HepG2 (cell line): ENCODE data around the gene SETD1B. TPM values are rescaled to one million over a fixed set of nuclear protein-coding genes. Genes with fewer than 3 reads are reported as not detected.

ENCODE experiments used
- CBFB ChIP-seq: sonication (generic); formaldehyde crosslinking; IDR thresholded peaks from 2 replicates; pipeline ENCODE4 v1.4.0; 2020; ENCODE audit warnings: missing genetic modification reagents
- ERF ChIP-seq: IDR thresholded peaks from 2 replicates; pipeline ENCODE4 v1.6.1; 2018; ENCODE audit warnings: missing biosample characterization, missing genetic modification reagents
- FOXA3 ChIP-seq: IDR thresholded peaks from 2 replicates; pipeline ENCODE4 v1.6.1; 2016; ENCODE audit warnings: missing genetic modification reagents, missing compliant biosample characterization
- GLI4 ChIP-seq: sonication (generic); formaldehyde crosslinking; IDR thresholded peaks from 2 replicates; pipeline ENCODE4 v1.5.1; 2020; ENCODE audit warnings: missing genetic modification reagents, mild to moderate bottlenecking, moderate library complexity, borderline replicate concordance
- HCFC1 ChIP-seq: fragments of 150-350 bp; IDR thresholded peaks from 2 replicates; pipeline ENCODE4 v1.6.1; 2014; ENCODE audit warnings: low read depth, low read length
- HINFP ChIP-seq: sonication (generic); formaldehyde crosslinking; IDR thresholded peaks from 2 replicates; pipeline ENCODE4 v1.4.0; 2020; ENCODE audit warnings: low read depth, mild to moderate bottlenecking, missing genetic modification reagents
- HMGA1 ChIP-seq: sonication (generic); formaldehyde crosslinking; conservative IDR thresholded peaks from 2 replicates; pipeline ENCODE4 v1.4.0; 2020; ENCODE audit warnings: missing genetic modification reagents
- KLF16 ChIP-seq, 2 experiments: sonication (generic) in 1 of 2; formaldehyde crosslinking in 1 of 2; IDR thresholded peaks; 2 replicates each; pipeline versions ENCODE4 v1.6.1 to v1.8.0; 2016 to 2023; ENCODE audit warnings: missing genetic modification reagents in 2 of 2, missing compliant biosample characterization in 1 of 2
- KLF9 ChIP-seq: IDR thresholded peaks from 2 replicates; pipeline ENCODE4 v1.6.1; 2016; ENCODE audit warnings: low read depth
- MATR3 ChIP-seq: sonication (generic); formaldehyde crosslinking; IDR thresholded peaks from 2 replicates; pipeline ENCODE4 v1.4.0; 2020; ENCODE audit warnings: missing genetic modification reagents
- MTF2 ChIP-seq: sonication (generic); formaldehyde crosslinking; IDR thresholded peaks from 2 replicates; pipeline ENCODE4 v1.5.0; 2020; ENCODE audit warnings: missing genetic modification reagents, borderline replicate concordance
- NR2C2 ChIP-seq: sonication (generic); formaldehyde crosslinking; IDR thresholded peaks from 2 replicates; pipeline ENCODE4 v1.4.0; 2020; ENCODE audit warnings: missing genetic modification reagents, mild to moderate bottlenecking, moderate library complexity, borderline replicate concordance
- PCBP2 ChIP-seq: fragments of 200-400 bp; formaldehyde crosslinking; optimal IDR thresholded peaks from 2 replicates; pipeline ENCODE3; 2018; ENCODE audit warnings: low read length, low read depth; ENCODE audit not compliant: poor library complexity, severe bottlenecking
- RAD21 ChIP-seq: fragments of 450-650 bp; formaldehyde crosslinking; IDR thresholded peaks from 2 replicates; pipeline ENCODE4 v1.5.0; 2020; ENCODE audit warnings: mild to moderate bottlenecking
- SMARCC2 ChIP-seq: fragments of 450-650 bp; IDR thresholded peaks from 2 replicates; pipeline ENCODE4 v1.6.1; 2017; ENCODE audit warnings: antibody characterized with exemption, mild to moderate bottlenecking
- SOX5 ChIP-seq: IDR thresholded peaks from 2 replicates; pipeline ENCODE4 v1.6.1; 2016; ENCODE audit warnings: borderline replicate concordance
- THAP8 ChIP-seq: sonication (generic); formaldehyde crosslinking; IDR thresholded peaks from 2 replicates; pipeline ENCODE4 v1.5.1; 2020; ENCODE audit warnings: missing genetic modification reagents, mild to moderate bottlenecking, borderline replicate concordance
- ZNF138 ChIP-seq: sonication (generic); formaldehyde crosslinking; IDR thresholded peaks from 2 replicates; pipeline ENCODE4 v1.5.0; 2020; ENCODE audit warnings: mild to moderate bottlenecking, low read depth, missing genetic modification reagents
- ZNF24 ChIP-seq: fragments of 450-650 bp; IDR thresholded peaks from 2 replicates; pipeline ENCODE4 v1.6.1; 2017; ENCODE audit warnings: antibody characterized with exemption, mild to moderate bottlenecking
- ZNF326 ChIP-seq: sonication (generic); formaldehyde crosslinking; IDR thresholded peaks from 2 replicates; pipeline ENCODE4 v1.4.0; 2020; ENCODE audit warnings: missing genetic modification reagents, borderline replicate concordance
- ZNF484 ChIP-seq: sonication (generic); formaldehyde crosslinking; IDR thresholded peaks from 2 replicates; pipeline ENCODE4 v1.5.1; 2020; ENCODE audit warnings: mild to moderate bottlenecking, low read depth, missing genetic modification reagents, borderline replicate concordance
- ZNF766 ChIP-seq: sonication (generic); formaldehyde crosslinking; IDR thresholded peaks from 2 replicates; pipeline ENCODE4 v1.5.0; 2020; ENCODE audit warnings: missing genetic modification reagents, borderline replicate concordance
- ZNF83 ChIP-seq: sonication (generic); formaldehyde crosslinking; IDR thresholded peaks from 2 replicates; pipeline ENCODE4 v1.4.0; 2020; ENCODE audit warnings: missing genetic modification reagents, mild to moderate bottlenecking, borderline replicate concordance
- polyA plus RNA-seq, 8 experiments: library from polyadenylated mRNA; depleted of rRNA in 3 of 8; stranded (reverse) in 7 of 8; unstranded in 1 of 8; fragments of >200 nt; fragmentation: Illumina TruSeq in 4 of 8; extraction: Trizol in 4 of 8; gene quantifications; 2 replicates each; pipeline versions ENCODE4 v1.2.1 to v1.2.3, GENCODE V29; 2011 to 2016; ENCODE audit warnings: low read depth in 4 of 8, missing spikeins in 1 of 8, mixed read lengths in 1 of 8; ENCODE audit not compliant: insufficient read depth in 1 of 8
- total RNA-seq, 5 experiments: library from RNA; depleted of rRNA; stranded (reverse); fragments of >200 nt; fragmentation: Illumina TruSeq; extraction: Trizol; gene quantifications; 2 replicates each; pipeline ENCODE4 v1.2.3, GENCODE V29; 2016; ENCODE audit warnings: low read depth in 1 of 5
- TF ChIP-seq, protein P1 (sequence below): sonication (generic); formaldehyde crosslinking; conservative IDR thresholded peaks from 2 replicates; pipeline ENCODE4 v1.4.0; 2020; ENCODE audit warnings: missing genetic modification reagents
- TF ChIP-seq, protein P2 (sequence below): sonication (generic); formaldehyde crosslinking; IDR thresholded peaks from 2 replicates; pipeline ENCODE4 v1.8.0; 2022; ENCODE audit warnings: mild to moderate bottlenecking, missing genetic modification reagents, moderate library complexity

The SETD1B gene
- total and polyA plus RNA-seq, 2 of the 13 experiments (the other 11 are each of a cell fraction or from before 2014, with no cell fraction given) = 1.1 to 1.4 TPM

DNA sequence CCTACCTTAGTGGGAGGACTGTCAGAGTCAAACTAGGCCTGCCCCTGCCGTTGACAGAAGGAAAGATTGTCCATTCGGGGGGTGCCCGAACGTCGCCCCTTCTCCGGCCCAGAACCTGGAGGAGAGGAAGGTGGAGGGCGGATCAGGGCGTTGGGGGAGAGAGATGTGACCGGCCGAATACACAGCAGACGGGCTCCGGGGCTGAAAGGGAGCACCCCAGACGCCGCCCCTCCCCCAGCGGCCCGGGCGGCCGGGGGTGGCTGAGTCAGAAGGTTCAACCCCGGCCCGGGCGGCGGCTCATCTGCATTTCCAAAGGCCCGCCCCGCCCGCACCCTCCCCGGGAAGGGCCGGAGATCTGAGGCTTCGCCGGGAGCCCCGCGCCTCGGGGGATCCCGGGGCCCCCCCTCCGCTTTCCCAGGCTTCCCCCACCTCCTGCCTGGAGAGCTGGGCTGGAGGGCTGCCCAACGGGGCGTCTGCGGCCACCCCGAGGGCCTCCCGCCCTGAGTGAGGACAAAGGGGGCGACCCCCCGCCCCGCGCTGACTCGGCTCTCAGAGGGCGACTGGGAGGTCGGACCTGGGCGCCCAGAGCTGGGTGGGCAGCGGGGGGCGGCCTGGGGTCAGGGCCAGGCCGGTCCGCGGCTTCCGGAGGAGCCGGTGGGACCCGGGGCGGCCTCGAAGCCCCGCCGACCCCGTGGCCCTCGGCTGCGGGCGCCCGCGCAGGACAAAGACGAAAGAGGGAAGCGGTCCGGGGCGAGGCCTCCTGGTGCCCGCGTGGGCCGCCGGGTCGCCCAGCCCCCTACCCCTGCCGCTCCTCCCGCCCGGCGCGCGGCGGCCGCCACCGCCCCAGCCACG, 3.7 kb upstream of the SETD1B start (continued):
- TF ChIP-seq, protein P1, sequence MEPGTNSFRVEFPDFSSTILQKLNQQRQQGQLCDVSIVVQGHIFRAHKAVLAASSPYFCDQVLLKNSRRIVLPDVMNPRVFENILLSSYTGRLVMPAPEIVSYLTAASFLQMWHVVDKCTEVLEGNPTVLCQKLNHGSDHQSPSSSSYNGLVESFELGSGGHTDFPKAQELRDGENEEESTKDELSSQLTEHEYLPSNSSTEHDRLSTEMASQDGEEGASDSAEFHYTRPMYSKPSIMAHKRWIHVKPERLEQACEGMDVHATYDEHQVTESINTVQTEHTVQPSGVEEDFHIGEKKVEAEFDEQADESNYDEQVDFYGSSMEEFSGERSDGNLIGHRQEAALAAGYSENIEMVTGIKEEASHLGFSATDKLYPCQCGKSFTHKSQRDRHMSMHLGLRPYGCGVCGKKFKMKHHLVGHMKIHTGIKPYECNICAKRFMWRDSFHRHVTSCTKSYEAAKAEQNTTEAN (CRISPR knock-in tag) = 0 out of 2 replicates have a peak, but pooled peaks have one; percentile 43
- TF ChIP-seq MTF2 (CRISPR knock-in tag) = no peak
- no peak; the same call in 1 of the 2 replicates for TF ChIP-seq CBFB (CRISPR knock-in tag)
- TF ChIP-seq ZNF138 = no peak
- no peak for TF ChIP-seq HMGA1 (CRISPR knock-in tag)
- peak; percentile 37; the same call in 1 of the 2 replicates for TF ChIP-seq RAD21
- no peak for TF ChIP-seq ZNF326
- no peak for TF ChIP-seq ZNF24
- TF ChIP-seq SMARCC2 = no peak
- no peak for TF ChIP-seq PCBP2
- TF ChIP-seq NR2C2 (CRISPR knock-in tag) = 0 out of 2 replicates have a peak, but pooled peaks have one; percentile 51
- TF ChIP-seq ZNF766 = no peak; the same call in 1 of the 2 replicates
- TF ChIP-seq FOXA3 (CRISPR knock-in tag) = no peak
- TF ChIP-seq GLI4 = no peak
- peak; percentile 41; the same call in 1 of the 2 replicates for TF ChIP-seq ERF (CRISPR knock-in tag)
- TF ChIP-seq SOX5 (CRISPR knock-in tag) = no peak
- TF ChIP-seq HINFP (CRISPR knock-in tag) = no peak
- no peak for TF ChIP-seq ZNF83
- peak in 1 of 2 experiments; percentile 82; a peak in 2 of 4 replicates for TF ChIP-seq KLF16 (CRISPR knock-in tag; IDR thresholded peaks at IDR 0.05)
- TF ChIP-seq KLF9 (CRISPR knock-in tag) = no peak
- no peak for TF ChIP-seq THAP8 (CRISPR knock-in tag)
- TF ChIP-seq MATR3 (CRISPR knock-in tag) = no peak
- no peak for TF ChIP-seq ZNF484
- TF ChIP-seq, protein P2, sequence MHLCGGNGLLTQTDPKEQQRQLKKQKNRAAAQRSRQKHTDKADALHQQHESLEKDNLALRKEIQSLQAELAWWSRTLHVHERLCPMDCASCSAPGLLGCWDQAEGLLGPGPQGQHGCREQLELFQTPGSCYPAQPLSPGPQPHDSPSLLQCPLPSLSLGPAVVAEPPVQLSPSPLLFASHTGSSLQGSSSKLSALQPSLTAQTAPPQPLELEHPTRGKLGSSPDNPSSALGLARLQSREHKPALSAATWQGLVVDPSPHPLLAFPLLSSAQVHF (CRISPR knock-in tag) = no peak
- TF ChIP-seq HCFC1 = no peak
